ENCODE data around the gene SDK1.

GRCh38 chr7:4234886-4235285 lies 933.8 kb downstream of the SDK1 start:
- TF ChIP-seq CTCF (conservative IDR thresholded peaks at IDR 0.05; ENCODE audit: low read length) (no peak), EZH2phosphoT487 (IDR thresholded peaks at IDR 0.05; ENCODE audit: borderline replicate concordance, low read depth, low read length) (no peak)

All from OCI-LY7 (cell line).